GM19193 (cell line): ENCODE results near the gene PAF1.

Source experiments
- POLR2A ChIP-seq: IDR thresholded peaks from 4 replicates; pipeline ENCODE4 v1.6.1; 2011; ENCODE audit not compliant: insufficient read depth, insufficient read length; ENCODE audit errors: extremely low read depth

Gene PAF1

GRCh38 chr19:39385629-39386411 is 5.1 kb downstream of the PAF1 start:
- no peak for TF ChIP-seq POLR2A

DNA sequence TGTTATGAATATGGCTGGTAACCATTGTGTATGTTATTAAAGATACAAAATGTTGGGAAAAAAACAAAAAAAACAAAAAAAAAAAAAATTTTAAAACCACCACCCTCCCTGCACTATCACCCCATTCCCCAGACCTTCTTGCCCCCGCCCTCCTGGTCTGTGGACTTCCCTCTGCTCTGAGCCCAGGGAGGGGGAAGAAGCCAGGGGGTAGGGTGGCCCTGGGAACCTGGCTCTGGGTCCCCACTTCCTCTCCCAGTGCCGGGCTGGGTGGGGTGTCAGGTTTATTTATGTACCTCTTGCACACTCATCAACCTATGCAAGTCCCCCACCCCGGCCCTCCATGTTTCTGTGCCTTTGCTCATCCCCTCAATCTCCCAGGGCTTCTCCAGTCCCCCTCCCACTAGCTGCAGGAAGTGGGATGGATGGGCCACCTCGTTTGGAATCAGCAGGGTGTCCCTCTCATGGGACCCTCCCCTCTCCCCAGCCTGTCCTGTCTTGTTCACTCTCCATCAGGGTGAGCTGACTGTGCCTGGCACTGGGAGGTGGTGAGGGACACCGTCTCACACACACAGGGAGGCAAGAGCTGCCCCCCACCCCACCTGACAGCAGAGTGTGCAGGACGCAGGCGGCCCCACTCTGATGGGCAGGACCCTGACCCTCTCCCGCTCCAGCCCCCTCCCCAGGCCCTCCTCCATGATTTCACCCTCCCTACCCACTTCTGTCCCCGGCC is 5.9 kb downstream of the PAF1 start:
- TF ChIP-seq POLR2A, result no peak

DNA sequence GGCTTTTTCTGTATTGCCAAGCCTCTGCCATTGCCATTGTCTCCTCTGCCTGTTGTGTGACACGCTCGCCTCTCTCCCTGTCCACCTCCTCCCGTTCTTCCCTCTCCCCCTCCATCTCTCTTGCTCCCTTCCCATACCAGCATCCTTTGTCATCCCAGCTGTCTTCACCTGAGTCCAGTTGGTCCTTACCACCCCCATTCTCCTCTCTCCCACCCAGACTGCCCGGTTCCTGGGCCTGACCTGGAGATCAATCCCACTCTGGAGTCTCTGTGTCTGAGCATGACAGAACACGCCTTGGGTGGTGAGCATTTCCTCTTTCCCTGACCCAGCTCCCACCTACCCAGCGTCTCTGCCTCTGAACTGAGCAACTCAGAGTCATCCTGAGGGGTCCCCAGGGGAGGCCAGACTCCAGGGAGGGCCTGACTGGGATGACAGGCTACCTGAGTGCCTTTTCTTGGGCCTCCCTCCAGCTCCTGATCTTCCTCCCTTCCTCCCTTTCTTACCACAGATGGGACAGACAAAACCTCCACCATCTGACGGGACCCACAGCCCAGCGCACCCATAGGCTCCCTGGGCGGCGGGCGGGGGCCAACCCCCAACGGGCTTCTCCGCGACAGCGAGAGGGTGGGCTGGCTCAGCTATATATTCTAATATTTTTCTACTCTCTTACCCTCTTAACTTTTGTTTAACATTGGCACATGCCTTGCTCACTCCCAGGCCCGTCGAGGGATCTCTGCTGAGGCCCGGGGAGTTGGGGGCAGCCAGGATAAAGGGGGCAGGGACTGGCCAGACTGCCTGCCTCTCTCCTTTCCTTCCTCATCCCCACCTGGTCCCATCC is 7.7 kb downstream of the PAF1 start:
- TF ChIP-seq POLR2A, result no peak

- no peak for TF ChIP-seq POLR2A
Observed at GRCh38 chr19:39381910-39382611, 8.8 kb downstream of the PAF1 start.

GRCh38 chr19:39380521-39381502 is 10.1 kb downstream of the PAF1 start:
- TF ChIP-seq POLR2A, result no peak

DNA sequence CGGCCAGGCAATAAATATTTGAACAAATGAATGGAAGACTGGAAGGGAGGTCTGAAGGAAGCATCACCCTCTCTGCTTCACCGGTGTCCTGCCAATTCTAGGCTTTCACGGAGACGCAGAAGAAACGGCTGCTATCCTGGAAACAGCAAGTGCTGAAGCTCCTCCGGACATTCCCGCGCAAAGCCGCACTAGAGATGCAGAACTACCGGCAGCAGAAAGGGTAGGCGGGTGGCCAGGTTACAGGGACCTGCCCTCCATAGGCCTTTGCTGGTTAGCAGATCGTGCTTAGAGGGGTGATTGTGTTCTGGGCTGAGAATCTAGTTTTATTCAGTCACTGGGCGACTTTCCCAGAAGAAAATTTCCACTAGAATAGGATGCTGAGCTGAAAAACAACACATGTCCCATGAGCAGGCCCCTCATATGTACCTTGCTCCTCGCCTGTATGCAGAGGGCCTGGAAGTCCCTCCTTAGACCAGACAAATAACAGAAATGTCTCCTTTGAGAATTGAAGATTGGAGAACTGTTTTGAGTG is 11.0 kb downstream of the PAF1 start:
- TF ChIP-seq POLR2A, result no peak

DNA sequence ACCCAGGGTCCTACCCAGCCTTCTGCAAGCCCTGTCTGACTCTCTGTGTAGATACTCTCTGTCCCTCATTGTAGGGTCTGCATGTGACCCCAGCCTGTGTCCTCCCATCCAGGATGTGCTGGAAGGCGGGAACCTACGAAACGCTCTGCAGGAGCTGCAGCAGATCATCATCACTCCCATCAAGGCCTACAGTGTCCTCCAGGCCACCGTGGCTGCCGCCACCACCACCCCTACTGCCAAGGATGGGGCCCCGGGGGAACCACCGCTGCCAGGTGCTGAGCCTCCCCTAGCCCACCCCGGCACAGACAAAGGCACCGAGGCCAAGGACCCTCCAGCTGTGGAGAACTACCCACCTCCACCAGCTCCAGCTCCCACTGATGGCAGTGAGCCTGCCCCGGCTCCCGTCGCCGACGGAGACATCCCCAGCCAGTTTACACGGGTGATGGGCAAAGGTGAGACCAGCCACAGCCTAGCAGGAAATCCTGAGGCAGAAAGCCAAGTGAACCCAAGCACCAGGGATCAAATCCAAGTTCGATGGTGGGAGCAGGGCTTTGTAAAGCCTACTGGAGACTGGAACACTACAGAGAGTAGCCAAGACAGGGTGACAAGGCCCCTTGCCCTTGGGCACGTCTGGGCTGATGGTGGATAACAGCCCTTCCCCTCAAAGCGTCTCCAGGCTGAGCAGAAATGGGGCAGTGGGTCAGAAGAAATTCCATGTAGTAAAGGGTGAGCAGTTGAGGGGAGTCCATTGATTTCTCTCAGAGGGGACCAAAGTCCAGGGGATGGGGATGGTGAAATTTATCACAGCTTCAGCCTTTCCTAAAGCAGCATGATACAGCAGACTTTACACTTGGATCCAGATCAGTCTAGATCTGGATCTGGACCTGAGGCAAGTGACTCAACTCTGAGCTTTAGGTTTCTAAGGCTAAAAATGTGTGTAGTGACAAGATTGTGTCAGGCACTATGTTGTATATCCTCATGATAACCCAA is 13.2 kb downstream of the PAF1 start:
- TF ChIP-seq POLR2A, result no peak

DNA sequence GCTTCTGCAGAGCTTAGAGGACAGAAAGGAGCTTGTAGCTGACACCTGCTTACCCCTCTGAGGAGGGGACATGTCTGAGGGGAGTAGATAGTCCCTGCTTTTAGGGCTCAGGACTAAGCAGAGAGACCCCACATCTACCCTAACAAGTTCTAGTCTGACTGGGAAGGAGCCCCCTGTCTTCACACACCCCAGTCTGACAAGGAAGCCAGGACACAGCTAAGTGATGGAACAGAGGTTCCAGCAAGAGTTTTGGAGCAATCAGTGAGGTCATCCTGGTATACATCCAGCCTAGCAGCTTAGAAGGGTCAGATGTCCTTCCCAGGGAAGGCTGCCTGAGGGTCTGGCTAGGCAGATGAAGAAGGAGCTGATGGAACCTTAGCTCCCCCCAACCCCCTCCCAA is 15.0 kb downstream of the PAF1 start:
- no peak for TF ChIP-seq POLR2A

DNA sequence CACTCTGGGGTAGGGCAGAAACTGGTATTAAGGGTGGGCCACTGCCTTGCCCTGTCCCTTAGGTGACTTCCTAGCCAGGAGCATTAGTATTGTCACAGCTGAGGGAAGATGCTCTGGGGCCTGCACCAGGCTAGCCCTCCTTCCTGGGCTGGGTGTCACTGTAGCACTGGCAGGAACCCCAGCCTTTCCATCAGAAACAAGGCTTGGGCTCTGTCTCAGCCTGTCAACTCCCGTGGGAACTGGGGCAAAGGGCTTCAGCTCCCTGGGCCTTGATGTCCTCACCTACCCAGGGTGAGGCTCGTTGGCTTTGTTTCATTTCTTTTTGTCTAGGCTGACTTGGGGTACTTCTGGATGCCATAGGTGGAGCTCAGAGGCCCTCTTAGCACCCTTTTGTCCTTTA is 18.0 kb downstream of the PAF1 start:
- TF ChIP-seq POLR2A, result no peak

GRCh38 chr19:39372047-39372802 is 18.7 kb downstream of the PAF1 start:
- TF ChIP-seq POLR2A, result no peak

- no peak for TF ChIP-seq POLR2A
Observed at GRCh38 chr19:39370735-39371134, 20.2 kb downstream of the PAF1 start.
